ENCODE data around the gene KBTBD4.

Gene KBTBD4

GRCh38 chr11:47578524-47579494, at the start of gene KBTBD4, which contains the start of gene NDUFS3:
TSS of gene KBTBD4 (minus strand) at chr11:47578970. CDS start at chr11:47578951, 19 bp downstream.
TSS of gene NDUFS3 (plus strand) at chr11:47579074. CDS start at chr11:47579092, 18 bp downstream.
- DNase-seq, result peak; percentile 90

- DNase-seq, result no peak
Observed at GRCh38 chr11:47628026-47628425, 49.3 kb upstream of the KBTBD4 start.

GRCh38 chr11:47626234-47626633, 47.5 kb upstream of the KBTBD4 start:
- DNase-seq, result no peak

GRCh38 chr11:47620836-47621378, 42.1 kb upstream of the KBTBD4 start:
- DNase-seq, result no peak

- DNase-seq, result no peak
Observed at GRCh38 chr11:47617417-47617809, 38.6 kb upstream of the KBTBD4 start.

- peak; percentile 42 for DNase-seq
Observed at GRCh38 chr11:47616726-47617416, 38.1 kb upstream of the KBTBD4 start.

- no peak for DNase-seq
Observed at GRCh38 chr11:47615249-47615648, 36.5 kb upstream of the KBTBD4 start.

GRCh38 chr11:47611348-47611794, 32.6 kb upstream of the KBTBD4 start:
- no peak for DNase-seq

GRCh38 chr11:47609675-47610074, 30.9 kb upstream of the KBTBD4 start:
- no peak for DNase-seq

GRCh38 chr11:47607380-47607779, 28.6 kb upstream of the KBTBD4 start:
- DNase-seq, result no peak

- DNase-seq, result no peak
Observed at GRCh38 chr11:47606731-47607130, 28.0 kb upstream of the KBTBD4 start.

- no peak for DNase-seq
Observed at GRCh38 chr11:47605921-47606320, 27.2 kb upstream of the KBTBD4 start.

- DNase-seq, result no peak
Observed at GRCh38 chr11:47603295-47603694, 24.5 kb upstream of the KBTBD4 start.

GRCh38 chr11:47599902-47600301, 21.1 kb upstream of the KBTBD4 start:
- no peak for DNase-seq

- DNase-seq, result no peak
Observed at GRCh38 chr11:47595967-47596366, 17.2 kb upstream of the KBTBD4 start.

GRCh38 chr11:47595029-47595428, 16.3 kb upstream of the KBTBD4 start:
- DNase-seq, result peak; percentile 29

- no peak for DNase-seq
Observed at GRCh38 chr11:47593934-47594855, 15.4 kb upstream of the KBTBD4 start, which contains the start of gene C1QTNF4. TSS of gene C1QTNF4 (minus strand) at chr11:47594411. CDS start at chr11:47590810, 3,601 bp downstream.

GRCh38 chr11:47593492-47593933, 14.7 kb upstream of the KBTBD4 start:
- no peak for DNase-seq

- DNase-seq, result no peak
Observed at GRCh38 chr11:47592970-47593369, 14.2 kb upstream of the KBTBD4 start.

GRCh38 chr11:47592251-47592650, 13.5 kb upstream of the KBTBD4 start:
- no peak for DNase-seq

GRCh38 chr11:47591764-47592163, 13.0 kb upstream of the KBTBD4 start:
- DNase-seq, result no peak
